ENCODE data around the gene OTX1. TPM values are rescaled to one million over a fixed set of nuclear protein-coding genes. Genes with fewer than 3 reads are reported as not detected.

The OTX1 gene
- total and polyA plus RNA-seq, 2 experiments from 2014 or later: 1.3 to 2.2 TPM

GRCh38 chr2:63035169-63035568 lies 15.5 kb upstream of the OTX1 start:
- TF ChIP-seq JUNB (IDR thresholded peaks at IDR 0.05; ENCODE audit: unreplicated experiment) (no peak), STAT1 (IDR thresholded peaks at IDR 0.05; ENCODE audit: unreplicated experiment) (no peak), CREB1 (CRISPR knock-in tag; IDR thresholded peaks at IDR 0.05; ENCODE audit: low read depth) (no peak), EZH2 (IDR thresholded peaks at IDR 0.05; ENCODE audit: low read depth, unreplicated experiment) (no peak)
- Histone ChIP-seq H3K4me2 (no peak overlapping the region), H3K27me3 (ENCODE audit: insufficient read depth) (no peaks in the 10 kb centered on the region), H3K79me2 (replicated peaks; ENCODE audit: insufficient read depth) (no peaks in the 10 kb centered on the region), H2AFZ (no peak overlapping the region), H3K27ac (ENCODE audit: low read depth) (no peak overlapping the region), H3F3A (replicated peaks; ENCODE audit: low read depth) (no peaks in the 10 kb centered on the region), H3K4me3 (no peak overlapping the region), H4K20me1 (replicated peaks; ENCODE audit: insufficient read depth) (no peaks in the 10 kb centered on the region), H3K36me3 (ENCODE audit: insufficient read depth) (no peaks in the 10 kb centered on the region), H3K9me2 (ENCODE audit: insufficient read depth) (no peaks in the 10 kb centered on the region), H3K4me1 (ENCODE audit: insufficient read depth) (peaks cover 14% of the 10 kb centered on the region)
- no peak for DNase-seq (ENCODE audit: low spot score)
- H3K36me3 Mint-ChIP-seq (ENCODE audit: low read depth): no peaks in the 10 kb centered on the region
- H3K4me3 Mint-ChIP-seq: no peak overlapping the region
- H3K4me1 Mint-ChIP-seq: peaks cover 9% of the 10 kb centered on the region; the same call in 2 of the 3 replicates
- no peak for ATAC-seq
- no peaks in the 10 kb centered on the region for H3K9me3 Mint-ChIP-seq
- no peak overlapping the region for H3K27ac Mint-ChIP-seq
- peaks cover 2% of the 10 kb centered on the region for H3K27me3 Mint-ChIP-seq (ENCODE audit: insufficient read depth, low read depth, poor library complexity)

GRCh38 chr2:63035660-63036059 lies 15.0 kb upstream of the OTX1 start:
- Histone ChIP-seq H3K27me3 (ENCODE audit: insufficient read depth) (no peaks in the 10 kb centered on the region), H3F3A (replicated peaks; ENCODE audit: low read depth) (no peaks in the 10 kb centered on the region), H3K4me1 (ENCODE audit: insufficient read depth) (peaks cover 19% of the 10 kb centered on the region), H3K4me2 (no peak overlapping the region), H3K9me2 (ENCODE audit: insufficient read depth) (no peaks in the 10 kb centered on the region), H3K4me3 (no peak overlapping the region), H4K20me1 (replicated peaks; ENCODE audit: insufficient read depth) (no peaks in the 10 kb centered on the region), H3K36me3 (ENCODE audit: insufficient read depth) (no peaks in the 10 kb centered on the region), H3K27ac (ENCODE audit: low read depth) (no peak overlapping the region), H2AFZ (no peak overlapping the region), H3K79me2 (replicated peaks; ENCODE audit: insufficient read depth) (no peaks in the 10 kb centered on the region)
- TF ChIP-seq JUNB (IDR thresholded peaks at IDR 0.05; ENCODE audit: unreplicated experiment): no peak
- TF ChIP-seq STAT1 (IDR thresholded peaks at IDR 0.05; ENCODE audit: unreplicated experiment): no peak
- TF ChIP-seq CTCF (conservative IDR thresholded peaks at IDR 0.05; ENCODE audit: low read depth in 2 of 2): no peak
- no peak for TF ChIP-seq ZNF114 (CRISPR knock-in tag; IDR thresholded peaks at IDR 0.05)
- no peak overlapping the region for H3K4me3 Mint-ChIP-seq
- no peaks in the 10 kb centered on the region for H3K9me3 Mint-ChIP-seq
- no peaks in the 10 kb centered on the region for H3K36me3 Mint-ChIP-seq (ENCODE audit: low read depth)
- H3K27me3 Mint-ChIP-seq (ENCODE audit: insufficient read depth, low read depth, poor library complexity): no peaks in the 10 kb centered on the region
- ATAC-seq: no peak
- no peak overlapping the region for H3K27ac Mint-ChIP-seq
- H3K4me1 Mint-ChIP-seq: peaks cover 14% of the 10 kb centered on the region
- DNase-seq (ENCODE audit: low spot score): no peak

- no peaks in the 10 kb centered on the region for H4K20me1 ChIP-seq (replicated peaks; ENCODE audit: insufficient read depth)
- no peak overlapping the region for H3K27ac Mint-ChIP-seq
- H3K9me3 Mint-ChIP-seq: no peaks in the 10 kb centered on the region
- no peak for ATAC-seq
- no peak overlapping the region for H3K4me3 ChIP-seq
- no peaks in the 10 kb centered on the region for H3F3A ChIP-seq (replicated peaks; ENCODE audit: low read depth)
- H3K27me3 Mint-ChIP-seq (ENCODE audit: insufficient read depth, low read depth, poor library complexity): no peaks in the 10 kb centered on the region
- no peaks in the 10 kb centered on the region for H3K27me3 ChIP-seq (ENCODE audit: insufficient read depth)
- peaks cover 35% of the 10 kb centered on the region for H3K4me1 ChIP-seq (ENCODE audit: insufficient read depth)
- no peak overlapping the region for H3K27ac ChIP-seq (ENCODE audit: low read depth)
- no peaks in the 10 kb centered on the region for H3K36me3 Mint-ChIP-seq (ENCODE audit: low read depth)
- no peak overlapping the region for H2AFZ ChIP-seq
- peak; percentile 23 for DNase-seq (ENCODE audit: low spot score)
- no peak overlapping the region for H3K4me3 Mint-ChIP-seq
- H3K9me2 ChIP-seq (ENCODE audit: insufficient read depth): no peaks in the 10 kb centered on the region
- H3K4me2 ChIP-seq: no peak overlapping the region
- peaks cover 27% of the 10 kb centered on the region for H3K4me1 Mint-ChIP-seq
- H3K36me3 ChIP-seq (ENCODE audit: insufficient read depth): no peaks in the 10 kb centered on the region
- no peaks in the 10 kb centered on the region for H3K79me2 ChIP-seq (replicated peaks; ENCODE audit: insufficient read depth)
- TF ChIP-seq ETS1 (IDR thresholded peaks at IDR 0.05) (no peak), CTCF (conservative IDR thresholded peaks at IDR 0.05; ENCODE audit: low read depth in 2 of 2) (peak in 1 of 2 experiments; percentile 23; a peak in 1 of 4 replicates)
These were observed 12.6 kb upstream of the OTX1 start for GRCh38 chr2:63038034-63038433.
